Karpas-422 (cell line): ENCODE results near the gene NELL2. TPM values are rescaled to one million over a fixed set of nuclear protein-coding genes. Genes with fewer than 3 reads are reported as not detected.

ENCODE experiments used
- DNase-seq: peaks from one replicate; pipeline ENCODE4 v3.0.0-alpha.2; 2015
- H2AFZ ChIP-seq: fragments of 200-600 bp; sonication (generic); 2 replicates; pipeline ENCODE4 v1.6.1; 2014; ENCODE audit warnings: antibody characterized with exemption, low read length, mixed read lengths
- H3K27ac ChIP-seq: fragments of 200-600 bp; sonication (generic); 2 replicates; pipeline ENCODE4 v1.5.1; 2014; ENCODE audit warnings: mild to moderate bottlenecking, low read length, moderate library complexity
- H3K27me3 ChIP-seq: fragments of 200-600 bp; sonication (generic); 2 replicates; pipeline ENCODE4 v1.6.1; 2014; ENCODE audit warnings: low read length, mixed read lengths
- H3K36me3 ChIP-seq: fragments of 200-600 bp; sonication (generic); 2 replicates; pipeline ENCODE4 v1.6.1; 2014; ENCODE audit warnings: low read length, mixed read lengths; ENCODE audit not compliant: insufficient read depth
- H3K4me1 ChIP-seq: fragments of 200-600 bp; sonication (generic); 2 replicates; pipeline ENCODE4 v1.6.1; 2014; ENCODE audit warnings: mild to moderate bottlenecking, low read length, mixed read lengths
- H3K4me2 ChIP-seq: fragments of 200-600 bp; sonication (generic); 2 replicates; pipeline ENCODE4 v1.6.1; 2014; ENCODE audit warnings: low read length, low read depth, mild to moderate bottlenecking; ENCODE audit not compliant: poor library complexity, severe bottlenecking
- H3K4me3 ChIP-seq: fragments of 200-600 bp; sonication (generic); 2 replicates; pipeline ENCODE4 v1.5.1; 2014; ENCODE audit warnings: mild to moderate bottlenecking, antibody characterized with exemption, low read length, mixed read lengths
- H3K79me2 ChIP-seq: fragments of 200-600 bp; sonication (generic); 2 replicates; pipeline ENCODE4 v1.6.1; 2014; ENCODE audit warnings: mild to moderate bottlenecking, low read length, mixed read lengths
- H3K9ac ChIP-seq: fragments of 200-600 bp; sonication (generic); 2 replicates; pipeline ENCODE4 v1.6.0; 2014; ENCODE audit warnings: low read length
- H3K9me2 ChIP-seq: fragments of 200-600 bp; sonication (generic), shearing (Covaris generic); replicated peaks from 2 replicates; pipeline ENCODE4 v1.6.0; 2014; ENCODE audit warnings: mild to moderate bottlenecking, low read length, moderate library complexity; ENCODE audit not compliant: insufficient read depth
- H3K9me3 ChIP-seq: fragments of 300-700, 200-600 bp; sonication (generic); 2 replicates; pipeline ENCODE4 v1.6.1; 2014; ENCODE audit warnings: low read length, mixed read lengths
- H4K20me1 ChIP-seq: fragments of 200-600 bp; sonication (generic); 2 replicates; pipeline ENCODE4 v1.6.1; 2014; ENCODE audit warnings: mild to moderate bottlenecking, antibody characterized with exemption, low read length, low read depth; ENCODE audit not compliant: insufficient read depth
- total RNA-seq: library from RNA; depleted of rRNA; stranded (reverse); fragments of >200 nt; shearing (Covaris generic); gene quantifications from 2 replicates; pipeline ENCODE4 v1.2.3, GENCODE V29; 2014; ENCODE audit warnings: low replicate concordance

NELL2 gene
- total RNA-seq, 1 experiment from 2014 or later: 188 TPM

GRCh38 chr12:44582521-44582920, 293.6 kb downstream of the NELL2 start:
- Histone ChIP-seq H3K27ac (no peak overlapping the region), H3K36me3 (0 out of 2 replicates have a peak, but pooled peaks cover 6% of the 10 kb centered on the region), H3K27me3 (no peaks in the 10 kb centered on the region), H3K4me3 (no peak overlapping the region), H3K9me2 (no peaks in the 10 kb centered on the region), H3K4me1 (peaks cover 21% of the 10 kb centered on the region), H3K4me2 (no peak overlapping the region), H3K9me3 (no peaks in the 10 kb centered on the region), H3K9ac (no peak overlapping the region), H4K20me1 (no peaks in the 10 kb centered on the region), H3K79me2 (no peaks in the 10 kb centered on the region), H2AFZ (no peak overlapping the region)
- DNase-seq: no peak

- no peaks in the 10 kb centered on the region for H4K20me1 ChIP-seq
- H3K4me1 ChIP-seq: peaks cover 21% of the 10 kb centered on the region
- no peaks in the 10 kb centered on the region for H3K79me2 ChIP-seq
- no peak for DNase-seq
- no peak overlapping the region for H3K9ac ChIP-seq
- no peak overlapping the region for H3K4me2 ChIP-seq
- H3K9me3 ChIP-seq: no peaks in the 10 kb centered on the region
- no peak overlapping the region for H3K4me3 ChIP-seq
- H3K36me3 ChIP-seq: 0 out of 2 replicates have a peak, but pooled peaks cover 6% of the 10 kb centered on the region
- H3K27me3 ChIP-seq: no peaks in the 10 kb centered on the region
- peak overlapping the region; percentile 15 for H3K27ac ChIP-seq
- H2AFZ ChIP-seq: no peak overlapping the region
- H3K9me2 ChIP-seq: no peaks in the 10 kb centered on the region
Measured at GRCh38 chr12:44581642-44582242, 294.4 kb downstream of the NELL2 start.

GRCh38 chr12:44574586-44574985, 301.5 kb downstream of the NELL2 start:
- no peaks in the 10 kb centered on the region for H3K36me3 ChIP-seq
- 0 out of 2 replicates have a peak overlapping the region, but pooled peaks have one; percentile 62 for H2AFZ ChIP-seq
- no peak overlapping the region for H3K4me2 ChIP-seq
- H3K9ac ChIP-seq: no peak overlapping the region
- no peaks in the 10 kb centered on the region for H3K27me3 ChIP-seq
- no peaks in the 10 kb centered on the region for H3K9me3 ChIP-seq
- no peaks in the 10 kb centered on the region for H4K20me1 ChIP-seq
- H3K4me1 ChIP-seq: peaks cover 13% of the 10 kb centered on the region
- H3K9me2 ChIP-seq: no peaks in the 10 kb centered on the region
- H3K79me2 ChIP-seq: no peaks in the 10 kb centered on the region
- peak overlapping the region; percentile 32; the same call in 1 of the 2 replicates for H3K27ac ChIP-seq
- no peak for DNase-seq
- H3K4me3 ChIP-seq: no peak overlapping the region

- no peak for DNase-seq
- H3K4me3 ChIP-seq: no peak overlapping the region
Measured at GRCh38 chr12:44573723-44574122, 302.4 kb downstream of the NELL2 start.

GRCh38 chr12:44571006-44571550, 305.0 kb downstream of the NELL2 start:
- Histone ChIP-seq H3K4me3 (no peak overlapping the region), H3K9me3 (no peaks in the 10 kb centered on the region), H3K4me1 (peaks cover 13% of the 10 kb centered on the region), H4K20me1 (no peaks in the 10 kb centered on the region), H3K36me3 (no peaks in the 10 kb centered on the region), H3K27ac (no peak overlapping the region), H3K9ac (no peak overlapping the region), H2AFZ (no peak overlapping the region; the same call in 1 of the 2 replicates), H3K27me3 (no peaks in the 10 kb centered on the region), H3K4me2 (no peak overlapping the region), H3K9me2 (no peaks in the 10 kb centered on the region), H3K79me2 (no peaks in the 10 kb centered on the region)
- DNase-seq: no peak

More at GRCh38 chr12:44573723-44574122, 302.4 kb downstream of the NELL2 start:
- H3K79me2 ChIP-seq: no peaks in the 10 kb centered on the region
- H3K9me2 ChIP-seq: no peaks in the 10 kb centered on the region
- H3K27ac ChIP-seq: no peak overlapping the region
- no peak overlapping the region for H3K9ac ChIP-seq
- no peaks in the 10 kb centered on the region for H3K9me3 ChIP-seq
- H4K20me1 ChIP-seq: no peaks in the 10 kb centered on the region
- no peaks in the 10 kb centered on the region for H3K36me3 ChIP-seq
- no peaks in the 10 kb centered on the region for H3K27me3 ChIP-seq
- no peak overlapping the region for H3K4me2 ChIP-seq
- no peak overlapping the region for H2AFZ ChIP-seq
- peaks cover 13% of the 10 kb centered on the region for H3K4me1 ChIP-seq

GRCh38 chr12:44570036-44570583, 306.0 kb downstream of the NELL2 start:
- no peak overlapping the region for H3K9ac ChIP-seq
- 0 out of 2 replicates have a peak, but pooled peaks cover 5% of the 10 kb centered on the region for H3K79me2 ChIP-seq
- H3K27me3 ChIP-seq: no peaks in the 10 kb centered on the region
- no peaks in the 10 kb centered on the region for H4K20me1 ChIP-seq
- no peak overlapping the region for H3K27ac ChIP-seq
- H3K4me3 ChIP-seq: no peak overlapping the region
- H3K9me2 ChIP-seq: no peaks in the 10 kb centered on the region
- H3K36me3 ChIP-seq: no peaks in the 10 kb centered on the region
- H3K4me1 ChIP-seq: peaks cover 9% of the 10 kb centered on the region
- H3K4me2 ChIP-seq: no peak overlapping the region
- H2AFZ ChIP-seq: no peak overlapping the region
- H3K9me3 ChIP-seq: no peaks in the 10 kb centered on the region
- DNase-seq: no peak

GRCh38 chr12:44565163-44565562, 311.0 kb downstream of the NELL2 start:
- H3K9me3 ChIP-seq: no peaks in the 10 kb centered on the region
- H3K4me1 ChIP-seq: peaks cover 18% of the 10 kb centered on the region
- no peak overlapping the region for H2AFZ ChIP-seq
- no peak overlapping the region for H3K4me3 ChIP-seq
- H3K9me2 ChIP-seq: no peaks in the 10 kb centered on the region
- no peaks in the 10 kb centered on the region for H3K36me3 ChIP-seq
- no peaks in the 10 kb centered on the region for H3K27me3 ChIP-seq
- no peak overlapping the region for H3K27ac ChIP-seq
- H4K20me1 ChIP-seq: no peaks in the 10 kb centered on the region
- no peak for DNase-seq
- no peak overlapping the region for H3K9ac ChIP-seq
- H3K4me2 ChIP-seq: no peak overlapping the region
- peaks cover 8% of the 10 kb centered on the region; the same call in 1 of the 2 replicates for H3K79me2 ChIP-seq

GRCh38 chr12:44563486-44563885, 312.6 kb downstream of the NELL2 start:
- Histone ChIP-seq H3K4me1 (peaks cover 18% of the 10 kb centered on the region), H2AFZ (no peak overlapping the region), H3K27ac (no peak overlapping the region), H3K4me2 (no peak overlapping the region), H3K36me3 (no peaks in the 10 kb centered on the region), H3K4me3 (no peak overlapping the region), H3K27me3 (no peaks in the 10 kb centered on the region), H4K20me1 (no peaks in the 10 kb centered on the region), H3K79me2 (peaks cover 8% of the 10 kb centered on the region; the same call in 1 of the 2 replicates), H3K9ac (no peak overlapping the region), H3K9me2 (no peaks in the 10 kb centered on the region), H3K9me3 (no peaks in the 10 kb centered on the region)
- no peak for DNase-seq
